HG02973 (cell line): ENCODE results near the gene CABP1.

ENCODE experiments used
- ATAC-seq: cut with Tn5 transposase; IDR thresholded peaks from one replicate; pipeline ENCODE4 v1.9.1; 2021; ENCODE audit warnings: moderate library complexity; ENCODE audit not compliant: unreplicated experiment

Gene CABP1

DNA sequence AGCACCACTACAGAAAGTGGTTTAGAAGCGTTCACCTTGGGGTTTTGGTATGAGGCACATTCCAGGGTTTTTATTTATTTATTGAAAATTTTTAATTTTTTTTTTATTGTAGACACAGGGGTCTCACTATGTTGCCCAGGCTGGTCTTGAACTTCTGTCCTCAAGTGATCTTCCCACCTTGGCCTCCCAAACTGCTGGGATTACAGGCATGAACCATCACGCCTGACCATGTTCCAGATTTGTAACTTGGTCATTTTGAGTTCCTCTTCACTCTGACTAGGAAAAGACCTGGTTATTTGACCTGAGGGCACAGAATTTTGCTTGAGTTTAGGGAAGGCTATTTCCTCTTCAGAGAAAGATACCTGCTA, 49.6 kb downstream of the CABP1 start:
- ATAC-seq: no peak

DNA sequence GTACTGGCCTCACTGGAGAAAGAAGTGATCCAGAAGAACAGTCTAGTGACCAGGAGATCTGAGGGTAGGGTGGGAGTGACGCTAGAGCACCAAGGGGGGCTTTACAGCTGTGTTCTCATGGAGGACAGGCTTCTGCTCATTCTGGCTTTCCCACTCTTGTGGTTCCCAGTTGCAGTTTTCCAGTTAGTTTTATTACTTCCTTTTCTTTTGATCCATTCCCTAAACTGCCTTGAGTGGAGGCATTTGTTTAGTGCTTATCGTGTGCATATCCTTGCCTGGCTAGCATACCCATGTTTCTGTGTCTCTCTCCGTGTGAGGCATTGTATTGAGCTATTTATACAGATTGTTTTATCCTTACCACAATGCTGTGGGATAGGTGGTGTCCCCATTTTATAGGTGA, 50.6 kb downstream of the CABP1 start:
- no peak for ATAC-seq

DNA sequence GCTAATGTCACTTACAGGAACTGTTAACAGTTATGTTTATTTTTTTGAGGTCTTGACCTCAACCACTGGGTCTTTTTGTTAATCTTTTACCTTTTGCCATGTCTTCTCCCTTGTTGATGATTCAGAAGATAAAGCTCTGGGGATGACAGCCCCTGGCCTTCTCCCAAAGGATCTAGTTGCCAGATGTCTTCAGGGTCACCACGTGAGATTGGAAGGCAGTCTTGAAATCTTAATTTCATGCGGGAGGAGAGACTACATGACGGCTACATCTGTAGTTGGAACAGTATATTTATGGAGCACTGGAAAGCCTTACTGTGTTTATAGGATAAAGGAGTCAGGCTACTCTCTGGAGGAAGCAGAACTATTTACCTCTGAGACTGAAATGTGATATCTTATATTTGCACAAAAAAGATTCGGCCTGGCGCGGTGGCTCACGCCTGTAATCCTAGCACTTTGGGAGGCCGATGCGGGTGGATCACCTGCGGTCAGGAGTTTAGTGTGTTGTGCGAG, 52.2 kb downstream of the CABP1 start:
- ATAC-seq: no peak

DNA sequence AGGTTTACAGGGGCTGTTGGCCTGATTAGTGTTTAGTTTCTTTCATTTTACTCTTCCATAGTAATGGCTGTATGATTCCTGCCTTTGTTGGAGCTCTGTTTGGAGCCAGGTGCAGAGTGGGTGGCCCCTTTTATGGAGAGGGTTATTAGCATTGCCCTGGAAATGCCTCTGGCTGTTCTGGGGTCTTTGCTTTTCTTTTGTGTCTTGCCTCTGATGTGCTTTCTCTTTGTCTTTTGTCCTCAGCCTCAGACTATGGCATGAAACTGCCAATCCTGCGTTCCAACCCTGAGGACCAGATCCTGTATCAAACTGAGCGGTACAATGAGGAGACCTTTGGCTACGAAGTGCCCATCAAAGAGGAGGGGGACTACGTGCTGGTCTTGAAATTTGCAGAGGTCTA, 53.4 kb downstream of the CABP1 start:
- no peak for ATAC-seq

DNA sequence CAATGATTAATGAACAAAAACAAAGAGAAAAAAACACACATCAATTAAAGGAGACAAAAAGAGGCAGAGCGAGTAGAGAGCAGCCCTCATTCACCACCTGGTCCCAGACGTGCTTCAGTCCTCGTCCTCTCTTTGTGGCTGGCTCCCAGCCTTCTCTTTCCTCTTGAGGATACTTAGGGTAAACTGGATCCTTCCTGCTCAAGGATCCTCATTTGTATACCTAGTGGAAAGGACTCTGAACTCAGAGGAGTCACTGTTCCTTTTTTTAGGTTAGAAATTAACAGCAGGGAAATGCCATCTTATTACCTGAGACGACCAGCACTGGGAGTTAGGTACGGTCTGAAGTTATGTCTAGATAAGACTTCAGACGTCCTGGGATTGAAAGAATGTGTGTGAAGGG, 56.2 kb downstream of the CABP1 start:
- no peak for ATAC-seq

DNA sequence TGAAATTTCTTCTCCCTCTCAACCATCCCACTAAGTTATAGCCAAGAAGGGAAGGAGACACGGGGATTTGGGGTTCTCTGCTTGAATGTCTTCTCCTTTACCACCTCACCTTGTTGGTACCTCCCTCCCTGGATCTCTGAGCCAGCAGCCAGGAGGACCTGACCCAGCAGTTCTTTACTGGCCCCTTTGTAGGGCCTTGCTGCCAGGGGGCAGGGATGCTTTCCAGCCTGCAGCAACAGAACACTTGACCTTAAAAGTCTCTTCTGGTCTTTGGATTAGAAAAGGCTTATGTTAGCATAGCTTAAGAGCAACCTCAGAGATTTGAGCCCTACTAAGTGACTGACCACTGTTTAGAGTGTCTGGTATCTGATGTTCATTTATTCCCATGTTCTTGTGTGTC, 56.9 kb downstream of the CABP1 start:
- ATAC-seq: no peak

DNA sequence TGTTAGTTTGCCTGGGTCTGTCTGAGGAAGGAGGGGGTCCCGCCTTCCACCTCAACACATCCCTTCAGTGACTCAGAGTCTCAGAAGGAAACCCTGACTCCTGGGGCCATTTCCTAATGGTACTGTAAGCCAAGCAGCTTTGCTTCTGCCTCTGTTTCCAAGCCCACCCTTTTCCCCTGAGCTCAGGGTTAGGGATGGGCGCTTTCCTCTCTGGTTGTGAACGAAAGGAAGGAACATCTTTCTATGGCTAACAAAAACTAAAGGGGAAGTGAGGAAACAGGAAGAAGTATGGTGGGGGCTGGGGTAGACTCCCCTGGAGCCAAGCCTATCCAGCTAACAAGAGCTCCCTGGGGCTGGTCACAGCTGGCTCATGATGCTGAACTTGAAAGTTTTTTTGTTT, 58.2 kb downstream of the CABP1 start:
- ATAC-seq: no peak

DNA sequence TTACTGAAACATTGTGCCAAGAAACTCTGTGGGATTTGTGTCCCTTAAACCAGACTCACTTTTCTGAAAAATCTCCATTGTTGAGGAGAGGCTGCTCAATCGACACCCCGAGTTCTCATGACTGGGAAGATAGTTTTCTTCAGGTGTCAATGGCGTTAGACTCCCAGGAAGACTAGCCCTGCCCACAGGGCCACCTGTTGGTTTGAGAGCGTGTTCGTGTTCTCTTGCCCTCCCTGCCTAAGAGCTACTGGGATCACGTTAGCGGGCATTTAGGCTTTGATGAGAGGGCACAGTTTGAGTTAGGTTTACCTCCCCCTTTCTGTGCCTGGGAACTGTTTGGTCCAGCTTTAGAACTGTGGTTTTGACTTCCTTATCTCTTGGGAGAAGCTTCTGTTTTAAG, 59.1 kb downstream of the CABP1 start:
- no peak for ATAC-seq

DNA sequence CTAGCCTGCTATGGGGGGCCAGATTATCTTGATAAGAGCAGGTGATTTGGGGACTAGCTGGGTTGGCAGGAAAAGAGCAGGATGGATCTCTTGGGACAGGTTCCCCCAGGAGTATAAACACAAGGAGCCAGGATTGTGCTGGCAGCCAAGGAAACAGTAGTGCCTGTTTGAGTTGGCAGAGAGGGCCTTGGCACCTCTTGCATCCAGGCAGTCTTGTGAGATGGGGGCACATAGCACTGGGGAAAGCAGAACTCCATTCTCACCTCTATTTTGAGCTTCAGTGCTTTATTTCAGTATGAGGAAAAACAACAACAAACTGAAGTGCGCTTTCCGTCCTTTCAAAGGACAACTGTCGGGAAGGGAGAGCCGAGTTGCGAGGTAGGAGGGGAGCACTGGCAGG, 60.5 kb downstream of the CABP1 start:
- ATAC-seq: no peak

DNA sequence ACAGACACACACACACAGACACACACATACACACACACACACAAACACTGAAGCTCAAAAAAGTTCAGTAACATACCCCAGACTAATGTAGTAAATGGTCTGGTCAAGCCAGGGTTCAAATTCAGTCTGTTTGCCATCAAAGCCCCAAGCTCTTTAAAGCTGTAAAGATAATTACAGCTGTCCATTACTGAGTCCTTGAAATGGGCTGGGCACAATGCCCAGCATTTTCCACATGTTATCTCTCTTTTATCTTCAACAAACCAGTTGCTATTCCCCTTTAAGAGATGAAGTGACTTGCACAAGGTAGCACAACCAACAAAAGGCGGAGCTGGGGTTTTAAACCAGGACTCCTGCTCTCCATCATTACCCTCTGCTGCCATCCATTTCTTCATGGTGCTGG, 62.2 kb downstream of the CABP1 start:
- ATAC-seq: no peak

DNA sequence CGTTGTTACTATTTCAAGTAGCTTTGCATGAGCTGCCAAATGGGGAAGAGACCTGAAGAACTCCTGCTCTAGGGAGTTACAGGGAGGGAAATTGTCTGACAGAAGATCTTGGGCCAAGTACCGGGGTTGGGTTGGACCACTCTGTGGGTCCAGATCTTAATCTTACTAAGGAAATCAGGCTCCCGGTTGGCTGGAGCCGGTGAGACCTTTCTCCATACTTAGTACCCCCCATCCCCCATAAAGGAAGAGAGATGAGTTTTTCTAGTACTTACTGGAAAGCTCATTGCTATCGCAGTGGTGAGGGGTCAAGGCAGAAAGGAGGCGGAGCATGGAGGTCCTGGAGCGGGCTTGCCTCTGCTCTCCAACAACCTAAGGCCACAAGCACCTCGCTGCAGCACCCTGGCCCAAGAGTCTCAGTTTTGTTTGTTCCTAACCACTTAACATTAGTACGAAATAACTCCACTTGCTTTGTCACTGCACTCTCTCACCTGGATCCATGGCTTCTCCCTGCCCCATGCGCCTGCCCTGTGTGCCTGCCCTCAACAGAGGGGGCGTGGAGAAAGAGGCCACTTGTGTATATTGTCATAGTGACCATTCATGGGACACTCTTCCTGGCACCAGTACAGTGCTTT, 63.0 kb downstream of the CABP1 start:
- ATAC-seq: no peak

DNA sequence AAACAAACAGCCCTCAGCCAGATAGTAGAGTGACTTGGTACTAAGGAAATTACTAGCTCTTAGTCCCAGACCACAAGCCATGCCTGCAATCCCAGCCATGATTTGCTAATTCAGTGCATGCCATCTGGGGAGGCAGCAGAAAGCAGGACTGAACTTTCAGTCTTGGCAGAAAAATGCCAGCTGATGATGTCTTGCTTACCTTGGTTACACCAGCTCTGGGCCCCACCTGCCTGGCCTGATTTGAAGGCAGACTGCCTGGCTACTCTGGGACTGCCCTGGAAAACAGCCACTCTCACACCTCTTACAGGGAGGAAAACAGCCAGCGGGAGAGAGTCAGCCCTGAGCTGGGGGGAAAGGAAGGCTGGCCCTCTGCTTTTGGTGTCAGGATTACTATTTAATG, 65.2 kb downstream of the CABP1 start:
- ATAC-seq: no peak

DNA sequence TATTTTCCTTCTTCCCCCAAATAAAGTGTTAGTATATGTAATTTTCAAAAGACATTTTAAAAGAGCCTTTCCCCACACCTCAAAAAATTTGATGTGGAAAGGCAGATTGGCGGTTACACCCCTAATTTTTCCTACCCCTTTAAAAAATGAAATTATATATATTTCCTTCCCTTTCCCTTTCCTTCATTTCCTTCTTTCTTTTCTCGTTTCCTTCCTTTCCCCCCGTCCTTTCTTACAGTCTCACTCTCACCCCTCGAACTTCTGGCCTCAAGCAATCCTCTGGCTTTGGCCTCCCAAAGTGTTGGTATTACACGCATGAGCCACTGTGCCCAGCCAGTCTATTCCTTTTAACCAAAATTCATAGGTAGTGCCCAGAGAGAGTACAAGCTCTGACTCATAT, 65.6 kb downstream of the CABP1 start:
- no peak for ATAC-seq

DNA sequence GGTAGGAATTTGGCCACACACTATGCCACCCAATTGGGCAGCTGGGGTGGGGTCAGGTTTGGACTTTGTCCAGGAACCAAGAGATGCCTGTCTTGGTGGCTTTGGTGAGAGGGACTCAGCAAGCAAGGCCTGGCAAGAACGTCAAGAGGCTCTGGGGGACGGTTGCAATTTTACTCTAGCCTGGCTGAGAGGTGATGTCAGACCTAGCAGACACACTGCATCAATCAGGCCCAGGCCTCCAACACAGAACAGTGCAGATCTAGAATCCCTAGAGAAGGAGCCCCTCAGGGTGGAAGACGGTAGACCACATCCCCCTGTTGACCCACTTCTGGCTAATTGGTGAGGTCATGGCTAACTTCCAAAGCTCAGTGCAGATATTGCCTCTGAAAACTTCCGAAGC, 68.2 kb downstream of the CABP1 start:
- no peak for ATAC-seq

DNA sequence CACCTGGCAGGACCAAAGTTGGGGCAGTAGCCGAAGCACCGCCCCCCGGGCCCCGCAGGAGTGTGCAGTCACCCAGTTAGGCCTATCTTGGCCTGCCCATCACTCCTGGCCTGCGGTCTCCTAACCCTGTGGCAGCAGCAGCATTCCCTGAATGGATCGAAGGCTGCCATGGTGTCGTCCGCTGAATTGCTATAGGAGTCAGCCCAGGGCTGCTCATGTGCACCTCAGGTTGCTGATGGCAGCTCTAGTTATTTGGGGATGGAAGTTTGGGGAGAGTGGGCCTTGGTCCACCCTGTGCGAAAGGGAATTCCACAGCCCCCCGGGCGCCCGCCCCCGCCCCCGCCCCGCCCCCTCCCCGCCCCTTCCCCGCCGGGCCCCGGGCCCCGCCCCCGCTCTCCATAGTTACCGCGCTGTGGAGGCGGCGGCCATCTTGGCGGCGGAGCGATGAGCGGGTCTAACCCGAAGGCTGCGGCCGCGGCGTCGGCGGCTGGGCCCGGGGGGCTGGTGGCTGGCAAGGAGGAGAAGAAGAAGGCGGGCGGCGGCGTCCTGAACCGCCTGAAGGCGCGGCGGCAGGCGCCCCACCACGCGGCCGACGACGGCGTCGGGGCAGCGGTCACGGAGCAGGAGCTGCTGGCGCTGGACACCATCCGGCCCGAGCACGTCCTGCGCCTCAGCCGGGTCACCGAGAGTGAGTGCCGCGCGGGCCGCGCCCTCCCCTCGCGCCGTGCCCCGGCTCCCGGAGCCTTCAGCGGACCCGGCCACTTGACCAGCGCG, 69.8 kb downstream of the CABP1 start, which contains the start of gene UNC119B:
Gene UNC119B, plus strand, starts transcription at position 428 of the 774 bp plus-strand sequence. Its CDS starts 17 bp downstream, at position 445.
- peak; percentile 60 for ATAC-seq

DNA sequence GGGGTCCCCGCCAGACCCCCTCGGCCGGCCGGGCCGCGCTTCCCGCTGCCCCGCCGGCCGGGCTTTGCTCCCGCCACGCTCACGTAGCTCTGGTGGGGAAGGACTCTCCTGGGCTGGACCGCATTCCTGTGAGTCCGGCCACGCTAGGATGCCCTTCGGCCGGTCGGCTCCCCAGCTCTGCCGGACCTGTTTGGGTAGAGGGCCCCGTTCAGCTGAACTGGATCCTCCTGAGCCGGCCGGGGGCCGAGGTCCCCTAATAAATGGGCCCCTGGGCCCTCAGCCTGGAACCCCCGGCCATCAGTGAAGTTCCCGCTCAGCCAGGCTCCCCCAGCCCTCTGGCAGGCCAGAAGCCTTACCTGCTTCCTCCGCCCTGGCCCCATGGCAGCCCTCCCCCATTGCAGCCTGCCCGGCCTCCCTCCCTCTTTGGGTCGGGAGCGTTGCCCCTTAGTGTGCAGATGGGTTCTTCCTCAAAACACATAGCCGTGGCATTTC, 70.4 kb downstream of the CABP1 start:
- peak; percentile 20 for ATAC-seq

DNA sequence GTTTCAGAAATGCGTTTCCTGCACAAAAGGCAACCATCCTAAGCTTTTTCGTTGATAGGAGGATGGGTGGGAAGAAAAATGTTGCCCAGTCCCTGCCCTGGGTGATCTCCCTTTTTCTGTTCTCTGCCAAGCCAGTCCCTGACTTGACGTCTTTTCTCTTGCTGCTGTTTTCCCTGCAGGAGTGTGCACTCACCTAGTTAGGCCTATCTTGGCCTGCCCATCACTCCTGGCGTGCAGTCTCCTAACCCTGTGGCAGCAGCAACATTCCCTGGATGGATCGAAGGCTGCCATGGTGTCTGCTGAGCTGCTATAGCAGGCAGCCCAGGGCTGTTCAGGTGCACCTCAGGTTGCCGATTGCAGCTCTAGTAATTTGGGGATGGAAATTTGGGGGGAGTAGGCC, 71.0 kb downstream of the CABP1 start:
- ATAC-seq: no peak

DNA sequence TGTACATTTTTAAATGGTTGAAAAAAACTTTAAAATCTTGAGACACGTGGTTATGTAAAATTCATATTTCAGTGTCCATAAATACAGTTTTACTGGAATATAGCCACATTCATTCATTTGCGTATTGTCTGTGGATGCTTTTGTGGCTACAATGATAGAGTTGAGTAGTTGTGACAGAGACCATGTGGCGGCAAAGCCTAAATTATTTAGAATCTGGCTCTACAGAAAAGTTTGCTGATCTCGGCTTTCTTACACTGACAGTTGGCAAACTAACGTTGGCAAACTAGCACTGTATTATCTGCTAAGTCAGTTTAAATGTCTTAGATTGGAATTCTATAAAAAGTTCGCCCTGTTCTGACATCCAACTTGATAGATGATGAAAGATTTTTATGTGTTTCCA, 72.2 kb downstream of the CABP1 start:
- ATAC-seq: no peak

DNA sequence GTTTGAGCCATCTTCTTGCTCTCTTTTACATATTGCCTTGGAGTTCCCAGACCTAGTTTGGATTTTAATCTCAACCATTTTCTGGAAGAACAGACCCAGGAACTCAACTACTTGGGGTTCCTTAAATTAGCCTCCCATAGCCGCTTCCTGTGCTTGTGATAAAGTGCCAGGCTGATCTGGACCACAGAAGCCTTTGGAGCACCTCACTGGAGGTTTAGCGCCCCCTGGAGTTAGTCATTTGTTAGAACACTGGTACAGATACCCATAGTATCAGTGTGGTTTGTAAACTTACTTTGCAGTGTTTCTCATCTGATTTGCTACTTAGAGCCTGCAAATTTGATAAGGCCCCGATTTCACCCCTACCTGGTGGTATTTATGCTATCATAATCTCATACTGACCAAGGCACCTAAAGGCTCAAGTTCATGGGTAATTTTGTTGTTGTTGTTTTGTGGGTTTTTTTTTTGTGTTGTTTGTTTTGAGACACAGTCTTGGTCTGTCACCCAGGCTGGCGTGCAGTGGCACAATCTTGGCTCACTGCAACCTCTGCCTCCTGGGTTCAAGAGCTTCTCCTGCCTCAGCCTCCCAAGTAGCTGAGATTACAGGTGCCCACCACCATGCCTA, 73.5 kb downstream of the CABP1 start:
- no peak for ATAC-seq
